Neural progenitor cell (in vitro differentiated cells): Measurements from ENCODE around the gene YPEL4.

Source experiments
- CTCF ChIP-seq: fragments of 200-600 bp; sonication (generic); IDR thresholded peaks from 2 replicates; pipeline ENCODE4 v1.5.1; 2017; ENCODE audit warnings: antibody characterized with exemption, mild to moderate bottlenecking
- EZH2 ChIP-seq: fragments of 200-600 bp; sonication (generic); IDR thresholded peaks from 2 replicates; pipeline ENCODE4 v1.6.1; 2017; ENCODE audit warnings: antibody characterized with exemption, mild to moderate bottlenecking, moderate library complexity

DNA sequence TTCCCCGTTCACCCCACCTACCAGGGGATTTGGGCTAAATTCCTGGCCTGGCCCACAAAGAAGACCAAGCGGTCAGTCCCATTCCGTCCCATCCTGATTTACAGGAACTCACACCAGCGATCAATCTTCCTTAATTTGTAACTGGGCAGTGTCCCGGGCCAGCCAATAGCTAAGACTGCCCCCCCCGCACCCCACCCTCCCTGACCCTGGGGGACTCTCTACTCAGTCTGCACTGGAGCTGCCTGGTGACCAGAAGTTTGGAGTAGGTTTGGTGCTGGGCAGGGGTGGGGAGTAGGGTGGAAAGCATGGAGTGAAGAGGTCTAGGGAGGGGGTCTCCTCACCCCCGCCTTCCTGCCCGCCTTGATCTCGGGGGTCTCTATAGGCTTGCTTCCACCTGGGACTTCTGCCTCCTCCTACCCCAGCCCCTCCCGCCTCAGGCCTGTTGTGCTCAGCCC, 52.2 kb downstream of the YPEL4 start, which contains the start of gene SERPING1:
- TF ChIP-seq CTCF (no peak), EZH2 (no peak)
